Retina (tissue), 1 donor: ENCODE measurements around the gene BAHCC1.

Experiments
- DNase-seq: peaks from one replicate; pipeline ENCODE4 v3.0.0-alpha.2; 2016

The BAHCC1 gene

DNA sequence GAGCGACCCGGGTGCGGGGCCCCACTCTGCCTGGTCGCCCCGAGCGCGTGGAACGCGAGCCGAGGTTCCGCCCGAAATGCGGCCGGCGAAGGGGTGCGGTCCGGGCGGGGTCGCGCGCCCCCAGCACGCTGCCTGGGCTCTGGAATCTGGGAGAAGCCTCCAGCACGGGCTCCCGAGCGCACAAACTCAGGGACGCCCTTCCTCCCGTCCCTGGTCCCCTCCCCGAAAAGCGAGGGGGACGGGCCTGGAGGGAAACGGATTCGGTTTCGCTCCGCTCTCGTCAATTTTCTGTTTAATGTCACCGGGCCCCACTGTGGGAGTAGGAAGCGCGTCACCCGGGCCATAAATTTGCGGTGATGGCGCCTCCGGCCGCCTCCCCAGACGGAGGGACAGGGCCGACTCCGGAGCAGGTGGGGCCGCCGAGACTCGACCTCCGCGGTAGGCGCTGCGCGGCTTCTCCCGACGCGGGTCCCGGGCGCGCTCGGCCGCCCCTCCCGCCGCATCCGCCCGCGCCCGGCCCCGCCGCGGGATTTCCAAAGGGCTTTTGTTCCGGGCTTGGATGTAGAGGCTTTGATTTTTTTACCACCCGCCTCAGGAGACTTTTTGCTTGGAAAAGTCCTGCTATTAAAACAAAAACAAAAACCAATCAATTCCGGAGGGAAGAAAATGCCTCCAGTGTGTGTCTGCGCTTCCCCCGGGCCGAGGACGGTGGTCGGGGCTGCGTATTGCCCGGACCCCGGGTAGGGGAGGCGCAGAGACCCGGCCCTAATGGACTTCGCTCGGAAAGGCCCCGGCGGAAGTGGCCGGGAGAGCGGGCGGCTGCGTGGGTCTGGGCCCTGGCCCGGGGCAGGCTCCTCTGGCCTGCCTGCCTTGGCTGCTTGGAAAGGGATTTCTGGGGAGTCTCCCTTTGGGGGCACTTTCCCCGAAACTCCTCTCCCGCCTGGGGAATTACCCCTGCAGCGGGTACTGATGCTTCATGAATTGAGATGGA lies 7.9 kb upstream of the BAHCC1 start:
- peak; percentile 81 for DNase-seq

DNA sequence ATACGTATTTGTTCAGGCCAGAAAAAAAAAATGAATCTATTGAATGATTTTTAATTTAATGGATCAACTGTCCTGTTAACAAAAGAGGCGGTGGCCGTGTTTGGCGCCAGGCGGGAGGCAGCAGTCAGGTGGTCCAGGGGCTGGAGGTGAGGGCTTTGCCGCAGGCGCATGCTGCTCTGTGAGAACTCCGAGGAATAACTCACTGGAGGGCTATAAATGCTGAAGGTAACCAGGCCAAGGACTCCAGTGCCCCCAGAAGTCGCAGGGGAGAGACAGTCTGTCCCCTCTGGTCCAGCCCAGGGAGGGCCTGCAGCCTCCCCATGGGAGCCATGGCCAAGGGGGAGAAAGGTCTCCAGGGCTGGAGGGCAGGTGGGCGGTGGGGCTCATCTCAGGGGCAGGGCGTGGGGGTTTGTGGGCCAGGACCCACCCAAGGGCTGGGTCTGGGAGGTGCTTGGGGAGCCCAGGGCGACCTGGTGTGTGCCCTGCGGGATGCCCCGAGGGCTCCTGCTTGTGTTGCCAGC lies 7.1 kb upstream of the BAHCC1 start:
- no peak for DNase-seq

DNA sequence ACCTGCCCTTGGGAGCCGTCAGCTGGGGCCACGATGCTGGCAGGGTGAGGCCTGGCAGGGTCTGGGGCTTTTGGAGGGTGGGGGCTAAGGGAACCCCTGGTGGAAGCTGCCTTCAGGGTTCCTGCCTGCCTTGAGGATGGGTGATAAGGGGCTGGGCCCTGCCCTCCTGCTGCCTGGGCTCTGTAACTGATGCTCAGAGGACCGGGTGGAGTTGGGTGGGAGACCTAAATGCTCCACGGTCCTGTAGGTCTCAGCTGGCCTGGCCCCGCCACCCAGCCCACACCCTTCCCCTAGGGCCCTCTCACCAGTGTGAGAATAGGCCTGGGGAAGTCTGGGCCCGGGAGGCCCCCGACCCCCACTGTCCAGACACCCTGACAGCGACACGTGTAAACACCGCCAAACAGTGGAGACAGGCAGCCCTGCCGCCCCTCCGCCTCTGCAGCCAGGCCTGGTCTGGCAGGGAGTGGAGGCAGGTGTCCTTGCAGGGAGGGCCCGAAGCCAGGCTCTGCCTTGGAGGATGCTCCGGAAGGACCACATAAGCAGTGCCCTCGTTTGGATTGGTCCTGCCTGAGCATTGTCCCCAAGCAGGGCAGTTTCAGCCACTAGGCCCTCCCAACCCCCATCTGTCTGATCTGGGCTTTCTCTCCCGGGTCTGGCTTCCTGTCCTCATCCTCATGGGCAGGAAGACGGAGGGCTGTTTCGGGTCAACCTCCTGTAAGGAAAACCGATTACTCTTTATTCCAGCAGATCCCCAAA lies 6.5 kb upstream of the BAHCC1 start:
- DNase-seq: peak; percentile 85

DNA sequence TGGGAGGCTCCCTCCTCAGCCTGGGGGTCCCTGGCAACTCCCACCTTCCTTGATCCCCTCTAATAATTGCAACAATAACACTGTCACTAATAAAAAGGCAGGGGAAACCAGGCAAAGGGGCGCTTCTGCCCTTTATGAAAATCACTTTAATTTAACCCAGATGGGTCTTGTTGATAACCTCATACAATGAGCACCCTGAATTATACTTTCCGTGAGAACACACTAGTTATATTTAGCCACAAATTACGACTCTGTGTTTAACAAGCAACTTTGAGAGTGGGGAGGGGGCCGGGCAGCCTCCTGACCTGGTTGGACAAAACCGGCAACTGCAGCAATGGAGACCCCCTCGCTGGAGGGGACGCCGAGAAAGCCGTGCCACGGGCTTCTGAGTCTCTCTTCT lies 5.7 kb upstream of the BAHCC1 start:
- DNase-seq: no peak

DNA sequence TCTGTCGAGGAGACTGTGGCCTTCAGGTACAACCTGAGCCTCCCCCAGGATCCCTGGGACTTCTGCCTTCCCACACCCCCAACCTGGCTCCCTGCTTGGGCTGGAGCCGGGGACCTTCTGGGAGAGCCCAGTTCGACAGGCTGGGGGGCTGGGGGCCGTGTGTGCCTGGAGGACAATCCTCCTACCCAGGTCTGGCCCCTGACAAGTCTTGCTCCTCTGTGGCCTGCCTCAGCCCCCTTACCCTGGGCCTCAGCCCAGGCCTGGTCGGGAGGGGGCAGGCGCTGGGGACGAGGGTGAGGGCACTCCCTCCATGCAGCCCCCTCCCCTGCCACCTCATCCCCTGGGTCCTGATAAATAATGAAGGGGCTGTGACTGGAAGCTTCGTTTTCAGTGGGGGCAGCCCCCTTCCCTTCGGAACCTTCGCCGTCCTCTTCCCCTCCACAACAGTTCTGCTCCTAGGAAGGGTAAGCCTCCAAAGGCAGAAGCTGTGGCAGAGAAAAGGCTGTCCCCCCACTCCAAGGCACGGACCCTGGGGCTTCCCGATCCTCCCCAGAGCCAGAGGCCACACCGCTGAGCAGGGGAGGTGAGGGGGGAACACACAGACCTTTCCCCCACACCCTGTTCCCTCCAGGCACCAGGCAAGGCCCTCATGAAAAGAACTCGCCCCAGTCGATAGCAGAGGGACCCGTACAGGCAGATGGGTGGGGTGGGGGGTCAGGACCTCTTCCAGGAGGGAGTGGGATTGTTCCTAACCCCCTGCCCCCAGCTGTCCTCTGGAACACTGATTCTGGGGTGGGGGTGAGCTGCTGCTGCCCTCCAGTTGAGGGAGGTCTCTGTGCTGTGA lies 5.0 kb upstream of the BAHCC1 start:
- peak; percentile 87 for DNase-seq

DNA sequence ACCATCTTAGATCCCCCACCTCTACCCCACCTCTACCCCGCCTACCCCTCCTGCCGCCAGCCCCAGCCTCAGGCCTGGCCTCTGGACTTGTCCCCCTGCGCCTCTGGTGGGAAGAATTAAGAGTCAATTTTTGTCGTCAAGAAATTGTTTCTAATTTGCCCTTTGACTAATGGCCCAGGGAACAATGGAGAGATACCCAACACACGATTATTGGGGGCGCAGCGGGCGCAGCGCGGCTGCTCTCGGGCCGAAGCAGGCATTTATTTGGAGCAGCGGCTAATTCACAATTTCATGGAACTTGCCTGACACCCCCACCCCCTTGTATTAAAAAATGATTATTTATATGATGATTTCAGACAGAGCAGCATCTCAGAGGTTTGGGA lies 4.4 kb upstream of the BAHCC1 start:
- DNase-seq: peak; percentile 46

DNA sequence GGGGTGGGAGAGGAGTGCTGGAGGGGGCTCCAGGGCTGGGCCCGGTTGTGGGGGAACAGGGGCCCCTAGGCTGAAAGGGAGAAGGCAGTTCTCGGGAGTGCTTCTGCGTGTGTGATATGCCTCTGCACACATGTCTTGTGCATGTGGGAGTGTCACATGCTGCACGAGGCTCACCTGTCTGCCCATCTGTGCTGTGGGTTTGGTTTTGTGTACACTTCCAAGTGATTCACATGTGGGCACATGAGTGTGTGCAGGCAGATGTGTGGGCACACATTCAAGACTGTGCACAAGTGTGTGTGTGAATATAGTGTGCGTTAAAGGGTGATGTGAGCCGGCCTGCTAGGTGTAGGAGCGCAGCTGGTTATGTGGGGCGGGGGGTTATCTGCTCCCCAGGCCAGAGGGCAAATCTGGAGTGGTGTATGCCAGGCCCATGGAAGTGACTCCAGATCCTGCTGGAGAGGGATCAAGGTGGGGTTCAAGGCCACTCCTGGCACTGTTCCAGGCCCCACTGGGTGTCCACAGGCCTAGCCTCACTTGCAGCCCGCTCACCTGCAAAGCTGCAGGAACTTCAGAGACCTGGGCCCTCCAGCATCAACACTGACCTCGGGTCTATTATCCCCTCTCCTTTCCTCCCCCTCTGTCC lies 3.8 kb upstream of the BAHCC1 start:
- DNase-seq: no peak

DNA sequence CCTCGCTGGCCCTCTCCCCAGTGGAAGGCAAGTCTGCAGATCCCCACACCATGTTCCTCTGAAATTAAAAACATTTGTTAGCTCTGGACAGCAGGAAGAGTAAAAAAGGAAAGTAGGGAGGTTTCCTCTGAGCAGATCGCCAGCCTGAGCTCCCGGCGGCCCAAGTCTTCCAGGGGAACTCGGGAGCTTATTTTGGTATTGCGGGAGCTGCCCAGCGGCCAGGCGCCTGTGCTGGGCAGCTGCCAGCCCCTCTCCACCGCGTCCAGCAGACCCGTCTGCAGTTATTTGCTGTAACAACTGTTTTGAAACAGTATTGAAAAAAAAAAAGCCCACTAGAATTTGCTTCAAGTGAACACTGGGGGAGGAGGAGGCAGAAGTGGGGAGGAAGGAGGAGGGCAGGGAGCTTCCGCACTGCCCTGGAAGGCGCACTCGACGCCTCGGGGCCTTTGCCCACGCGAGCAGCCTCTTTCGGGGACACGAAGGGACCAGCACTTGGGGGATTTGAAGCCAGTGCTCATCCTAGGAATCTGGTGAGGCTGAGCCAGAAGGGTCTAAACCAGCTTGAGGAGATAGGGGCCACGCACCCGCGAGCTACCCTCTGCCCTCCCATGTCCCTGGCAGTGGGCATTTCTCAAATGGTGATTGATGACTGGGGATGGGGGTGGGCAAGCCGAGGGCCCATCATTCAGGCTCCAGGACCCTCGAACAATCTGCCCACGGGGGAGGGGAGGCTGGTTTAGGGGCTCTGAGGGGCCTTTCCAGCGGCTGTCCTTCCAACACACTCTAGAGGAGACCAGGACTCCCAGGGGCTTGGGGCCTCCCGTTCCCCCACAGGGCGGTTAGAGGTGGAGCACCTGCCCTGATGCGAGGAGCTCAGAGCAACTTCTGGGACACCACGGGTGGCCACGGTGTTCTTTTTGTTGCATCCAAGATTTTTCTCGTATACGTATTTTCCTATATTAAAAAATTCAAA lies 3.0 kb upstream of the BAHCC1 start:
- peak; percentile 71 for DNase-seq

DNA sequence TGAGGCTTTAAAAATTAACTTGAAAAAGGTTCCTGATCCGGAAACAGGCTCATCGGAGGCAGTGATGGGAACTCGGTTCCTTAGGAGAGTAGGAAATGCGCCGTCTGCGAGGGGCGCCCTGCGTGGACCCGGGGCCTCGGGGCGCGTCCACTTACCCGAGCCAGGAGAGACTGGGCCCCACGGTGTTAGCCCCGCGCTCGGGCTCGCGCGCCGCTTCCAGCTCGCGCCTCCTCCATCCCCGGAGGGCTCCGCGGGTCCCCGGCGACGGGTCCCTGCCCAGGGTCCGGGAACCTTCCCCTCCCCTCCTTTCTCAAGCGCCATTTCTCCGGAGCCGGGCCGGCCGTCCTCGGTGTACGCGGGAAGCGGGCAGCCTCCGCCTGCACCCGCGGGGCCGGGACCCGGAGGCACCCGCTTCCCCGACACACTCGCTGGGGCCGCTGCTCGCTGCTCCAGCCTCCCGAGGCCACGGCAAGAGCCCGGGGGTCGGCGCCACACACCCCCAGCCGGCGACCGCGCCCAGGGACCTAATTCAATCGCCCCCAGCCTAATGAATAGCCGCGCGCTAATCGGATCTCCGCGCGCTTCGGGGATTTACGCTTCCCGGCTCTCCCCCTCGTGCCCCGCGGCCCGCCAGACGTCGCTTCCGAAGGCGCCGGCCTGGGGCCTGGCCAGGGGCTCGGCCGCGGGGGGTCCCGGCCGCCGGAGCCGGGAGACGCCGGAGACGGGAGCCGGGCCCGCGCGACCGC lies 2.2 kb upstream of the BAHCC1 start:
- DNase-seq: peak; percentile 78

DNA sequence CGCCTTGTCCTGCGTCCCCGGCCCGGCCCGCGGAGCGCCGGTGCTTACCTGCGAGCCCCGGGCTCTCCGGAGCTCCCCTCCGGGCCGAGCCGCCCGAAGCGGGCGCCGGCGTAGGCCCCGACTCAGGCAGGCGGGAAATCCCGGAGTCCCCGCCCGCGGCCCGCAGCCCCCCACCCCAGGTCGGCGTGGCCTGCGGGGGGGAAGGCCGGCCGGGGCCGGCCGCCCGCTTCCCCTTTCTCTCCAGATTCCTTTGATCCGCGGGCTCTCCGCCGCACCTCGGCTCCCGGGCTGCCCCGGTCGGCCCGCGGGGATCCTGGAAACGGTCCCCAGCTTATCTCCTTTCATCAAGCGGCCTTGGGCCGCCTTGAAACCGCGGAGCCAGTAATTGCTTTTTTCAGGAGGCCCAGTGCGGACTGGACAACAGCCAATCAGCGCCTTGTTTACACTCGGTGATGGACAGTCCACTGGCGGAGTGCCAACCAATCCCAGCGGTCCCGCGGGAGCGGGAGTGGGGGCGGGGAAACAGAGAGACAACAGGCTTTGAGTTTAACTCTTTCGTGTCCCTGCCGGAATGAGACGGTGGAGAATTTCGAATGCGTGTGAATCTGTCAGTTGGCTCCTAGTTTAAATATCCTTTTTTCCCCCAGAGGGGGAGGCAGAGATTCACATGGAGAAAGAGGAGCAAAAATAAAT lies 1.4 kb upstream of the BAHCC1 start:
- DNase-seq: peak; percentile 98

DNA sequence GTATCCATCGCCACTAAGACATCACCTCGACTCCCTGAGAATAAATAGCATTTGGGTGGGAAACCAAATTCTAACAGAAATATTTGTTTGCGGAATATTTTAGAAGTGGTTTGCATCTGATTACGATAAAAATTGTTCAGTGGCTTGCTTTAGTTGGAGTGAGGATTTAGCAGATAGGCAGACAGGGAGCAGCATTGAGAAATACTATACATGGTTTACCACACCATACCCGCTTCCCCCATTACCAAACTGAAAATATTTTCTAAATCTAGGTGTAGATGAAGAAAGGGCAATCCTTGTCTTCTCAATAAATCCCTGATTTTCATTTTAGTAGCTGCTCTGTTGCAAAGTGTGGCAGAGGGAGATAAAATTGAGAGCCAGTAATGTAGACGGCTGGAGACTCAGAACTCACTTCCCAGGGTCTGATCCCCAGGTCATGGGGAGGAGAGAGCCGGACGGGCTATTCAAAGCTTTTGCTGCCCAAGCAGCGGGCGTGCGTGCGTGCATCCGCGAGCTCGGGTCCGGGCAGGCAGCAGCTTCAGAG lies 808 bp upstream of the BAHCC1 start:
- no peak for DNase-seq

DNA sequence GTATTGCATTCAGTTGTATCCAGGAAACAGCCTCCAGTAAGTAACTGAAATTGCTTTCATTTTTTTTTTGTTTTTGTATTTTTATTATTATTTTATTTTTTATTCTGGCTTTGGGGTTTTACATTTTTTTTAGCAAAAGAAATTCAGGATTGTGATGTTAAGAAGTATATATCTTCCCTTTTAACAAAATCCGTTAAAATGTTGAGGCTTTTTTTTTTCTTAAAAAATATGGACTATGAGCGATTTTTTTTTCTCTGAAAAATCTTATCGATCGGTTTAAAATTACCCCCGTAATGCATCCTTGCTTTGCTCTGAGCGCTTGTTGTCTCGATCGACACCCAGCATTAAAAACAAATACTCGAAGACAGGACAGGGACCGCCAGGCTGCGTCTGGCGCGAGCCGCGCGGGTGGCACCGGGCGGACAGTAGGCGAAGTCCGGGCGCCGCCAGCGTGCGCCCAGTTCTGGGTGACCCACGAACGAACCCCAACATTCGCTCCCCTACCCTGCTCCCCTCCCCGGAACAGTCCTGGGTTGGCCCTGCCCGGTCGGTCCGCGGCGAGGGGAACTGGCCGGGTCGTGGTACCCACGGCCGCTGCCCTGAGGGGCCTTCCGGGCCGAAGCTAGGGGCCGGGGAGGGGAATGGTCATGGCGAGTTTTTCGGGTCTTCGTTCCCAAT lies 482 bp downstream of the BAHCC1 start:
- peak; percentile 74 for DNase-seq

DNA sequence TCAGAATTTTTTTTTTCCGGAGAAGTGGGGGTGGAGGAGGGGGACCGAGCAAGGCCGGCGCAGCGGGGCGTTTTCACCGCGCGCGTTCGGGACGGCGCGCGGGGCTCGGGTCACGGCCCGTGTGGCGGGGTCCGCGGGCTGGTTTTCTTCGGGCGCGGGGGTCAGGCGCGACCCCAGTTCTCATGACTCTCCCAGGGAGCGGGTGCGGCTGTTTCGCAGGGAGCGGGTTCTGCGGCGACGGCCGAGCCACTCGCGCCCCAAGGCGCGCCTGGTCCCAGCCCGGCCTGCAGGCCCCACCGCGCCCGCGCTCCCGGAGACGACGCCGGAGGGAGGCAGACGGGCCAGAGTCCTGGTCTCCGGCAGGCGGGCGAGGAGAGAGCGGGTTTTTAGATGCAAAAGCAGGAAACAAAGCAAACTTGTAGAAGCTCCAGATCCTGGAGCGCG lies 1.0 kb downstream of the BAHCC1 start:
- no peak for DNase-seq

DNA sequence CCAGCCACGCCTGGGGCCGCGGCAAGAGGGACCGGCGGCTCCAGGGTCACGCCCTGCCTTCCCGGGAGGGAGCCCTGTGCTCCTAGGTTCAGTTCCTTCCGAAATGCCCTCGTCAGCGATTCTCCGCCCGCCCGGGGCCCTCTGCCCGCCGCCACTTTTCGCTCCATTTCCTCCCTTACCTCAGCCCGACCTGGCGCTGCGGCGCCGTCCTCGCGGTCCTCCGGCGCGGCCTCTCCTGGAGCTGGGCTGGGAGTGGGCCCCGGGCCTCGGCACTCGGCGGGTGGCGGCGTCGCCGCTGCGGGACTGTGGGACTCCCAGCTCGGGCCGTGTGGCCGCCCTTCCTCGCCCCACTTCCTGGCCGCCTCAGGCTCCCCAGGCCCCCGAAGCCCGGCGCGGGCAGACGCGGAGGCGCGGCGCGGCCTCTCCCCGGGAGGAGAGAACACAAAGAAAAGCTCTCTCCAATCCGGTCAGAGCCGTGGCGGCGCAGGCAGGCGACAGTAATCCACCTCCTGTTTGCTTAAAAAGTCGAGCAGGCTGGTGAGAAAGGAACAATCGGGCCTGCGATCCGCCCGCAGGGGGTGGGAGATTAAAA lies 1.6 kb downstream of the BAHCC1 start:
- DNase-seq: peak; percentile 86

DNA sequence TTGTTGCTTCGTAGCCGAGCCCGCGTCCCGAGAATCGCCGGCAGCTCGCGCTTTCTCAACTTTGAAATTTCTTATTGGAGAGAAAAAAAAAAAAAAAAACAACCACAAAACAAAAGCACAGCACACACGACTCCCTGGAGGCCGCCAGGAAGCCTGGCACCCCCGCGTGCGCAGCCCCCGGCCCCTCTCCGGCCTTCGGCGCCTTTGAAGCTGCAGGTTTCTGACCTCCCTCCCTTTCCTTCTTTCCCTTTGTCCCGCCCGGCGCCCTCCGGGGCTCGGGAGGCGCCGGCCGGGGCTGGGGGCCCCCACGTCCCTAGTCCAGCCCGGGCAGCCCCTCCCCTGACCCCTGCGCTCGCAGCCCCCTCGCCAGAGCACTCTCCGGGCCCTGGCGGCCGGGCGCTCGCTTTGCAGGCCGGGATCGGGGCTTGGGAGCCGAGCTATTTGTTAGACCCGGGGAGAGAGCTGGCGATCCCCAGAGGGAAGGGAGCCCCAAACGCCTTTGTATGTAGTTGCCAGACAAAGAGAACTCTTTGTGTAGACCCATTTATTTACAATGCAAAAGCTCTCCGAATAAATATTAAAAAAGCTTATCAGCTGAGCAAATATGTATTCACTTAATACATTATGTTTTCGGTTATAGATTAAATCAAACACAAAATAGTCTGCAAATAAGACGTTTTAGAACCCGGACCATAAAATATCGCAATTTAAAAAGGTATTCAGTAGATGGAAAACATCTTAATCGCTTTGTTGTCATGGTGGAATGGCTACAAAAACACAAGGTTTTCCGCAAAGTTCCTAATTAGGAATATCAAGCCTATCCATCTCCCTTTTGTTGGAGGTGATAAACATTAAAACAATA lies 2.3 kb downstream of the BAHCC1 start:
- peak; percentile 86 for DNase-seq

DNA sequence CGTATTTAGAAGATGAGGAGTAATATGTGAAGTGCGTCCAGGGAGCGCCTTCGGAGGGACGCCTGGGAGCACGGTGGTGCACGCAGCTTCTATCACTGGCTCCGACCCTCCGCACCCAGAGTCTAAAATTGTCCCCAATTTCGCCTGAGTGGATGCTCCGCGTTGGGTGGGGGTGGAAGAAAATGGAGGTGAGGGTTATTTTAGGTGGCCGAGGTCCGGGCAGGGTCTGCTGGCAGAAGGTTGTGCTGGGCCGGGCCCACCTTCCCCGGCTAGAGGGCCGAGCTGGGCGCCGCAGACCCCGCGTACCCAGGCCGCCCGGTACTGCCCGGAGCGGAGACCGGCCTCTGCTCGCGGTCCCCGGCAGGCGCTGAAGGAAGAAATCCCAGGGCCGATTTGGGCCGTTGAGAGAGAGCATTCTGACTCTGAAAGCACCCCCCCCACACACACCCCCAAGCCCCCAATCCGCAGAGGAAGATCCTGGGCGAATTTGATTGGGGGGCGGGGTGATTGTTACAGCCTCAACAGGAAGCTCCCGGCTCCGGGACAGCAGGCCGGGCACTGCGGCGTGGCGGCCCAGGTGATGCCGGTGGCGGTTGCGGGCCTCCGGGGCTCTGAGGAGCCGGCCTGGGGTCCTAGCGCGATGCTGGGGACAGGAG lies 3.0 kb downstream of the BAHCC1 start:
- peak; percentile 84 for DNase-seq
